Thoracic aorta endothelial cell (primary cell): ENCODE results near the gene NXT1. TPM values are rescaled to one million over a fixed set of nuclear protein-coding genes. Genes with fewer than 3 reads are reported as not detected.

Source experiments
- small RNA-seq: library from RNA; depleted of rRNA; stranded (forward); fragments of <200 nt; gene quantifications from one replicate; pipeline ENCODE3, GENCODE V24; 2012
- total RNA-seq: library from RNA; depleted of rRNA; stranded (reverse); fragments of >200 nt; gene quantifications from 2 replicates; pipeline ENCODE4 v1.2.3, GENCODE V29; 2012

The NXT1 gene
- total RNA-seq = 24.7 and 33.7 TPM in 2 replicates

GRCh38 chr20:23350196-23350903 lies at the start of gene NXT1:
NXT1 (plus strand) TSS chr20:23350791; CDS start chr20:23354042, 3,251 bp downstream.

GRCh38 chr20:23361476-23362391 lies 11.1 kb downstream of the NXT1 start, which contains the start of gene GZF1:
GZF1 (plus strand) TSS chr20:23362182; CDS start chr20:23364384, 2,202 bp downstream.

Small RNAs within 50 kb of the gene (small RNA-seq; reads per million reads assigned to genes)
- gene RNA5SP479 = not detected

Other genes with a start within 250 kb of the NXT1 start
- 12.5 and 14.6 TPM in 2 replicates for gene GZF1, start 11.4 kb downstream of the NXT1 start, total RNA-seq
- 13.1 and 15.4 TPM in 2 replicates for gene NAPB, start 70.7 kb downstream of the NXT1 start, total RNA-seq
- gene CSTL1, start 88.9 kb downstream of the NXT1 start, total RNA-seq = not detected in 2 replicates
- gene CST11, start 102.1 kb downstream of the NXT1 start, total RNA-seq = not detected in 2 replicates
- gene CST8, start 140.3 kb downstream of the NXT1 start, total RNA-seq = not detected in 2 replicates
- not detected in 2 replicates for gene CST9L, start 217.7 kb downstream of the NXT1 start, total RNA-seq